GM19239 (cell line): ENCODE results near the gene DGKG.

Source experiments
- DNase-seq: peaks from one replicate; pipeline ENCODE4 v3.0.0; 2011; ENCODE audit warnings: low spot score; ENCODE audit not compliant: insufficient read length
- FAIRE-seq: peaks from 2 replicates; lab custom pipeline; 2011; peaks lifted over from hg19 to GRCh38; lab: Jason Lieb, UNC

The DGKG gene

GRCh38 chr3:186124592-186124991 is 237.4 kb downstream of the DGKG start:
- FAIRE-seq (no peak), DNase-seq (no peak)

GRCh38 chr3:186123012-186123411 is 239.0 kb downstream of the DGKG start:
- no peak for FAIRE-seq

GRCh38 chr3:186121968-186122367 is 240.1 kb downstream of the DGKG start:
- FAIRE-seq (no peak), DNase-seq (no peak)

More at GRCh38 chr3:186123012-186123411, 239.0 kb downstream of the DGKG start:
- DNase-seq: no peak

- no peak for DNase-seq
- FAIRE-seq: no peak
These were observed 240.8 kb downstream of the DGKG start for GRCh38 chr3:186121278-186121677.

GRCh38 chr3:186119499-186119898 is 242.5 kb downstream of the DGKG start:
- FAIRE-seq (no peak), DNase-seq (no peak)

- no peak for FAIRE-seq
- DNase-seq: no peak
These were observed 243.3 kb downstream of the DGKG start for GRCh38 chr3:186118692-186119091.

- DNase-seq (no peak), FAIRE-seq (no peak)
These were observed 244.4 kb downstream of the DGKG start for GRCh38 chr3:186117521-186118134.

- DNase-seq (no peak), FAIRE-seq (no peak)
These were observed 246.6 kb downstream of the DGKG start for GRCh38 chr3:186115239-186115996.

- DNase-seq: no peak
- peak; percentile 23 for FAIRE-seq
These were observed 250.8 kb downstream of the DGKG start for GRCh38 chr3:186110975-186111974.

- FAIRE-seq: no peak
- no peak for DNase-seq
These were observed 251.9 kb downstream of the DGKG start for GRCh38 chr3:186109897-186110803.

- DNase-seq (peak; percentile 90), FAIRE-seq (peak; percentile 92)
These were observed 252.8 kb downstream of the DGKG start, which contains the start of gene ETV5 for GRCh38 chr3:186108941-186109865. ETV5 (minus strand) TSS chr3:186109089; CDS start chr3:186105868, 3,221 bp downstream.

- DNase-seq (no peak), FAIRE-seq (peak; percentile 35)
These were observed 253.7 kb downstream of the DGKG start for GRCh38 chr3:186108106-186108940.

- FAIRE-seq (peak; percentile 35), DNase-seq (peak; percentile 64)
These were observed 254.6 kb downstream of the DGKG start for GRCh38 chr3:186107215-186108105.

GRCh38 chr3:186105543-186105942 is 256.5 kb downstream of the DGKG start:
- FAIRE-seq (no peak), DNase-seq (no peak)

- DNase-seq (no peak), FAIRE-seq (no peak)
These were observed 259.3 kb downstream of the DGKG start for GRCh38 chr3:186102687-186103086.

GRCh38 chr3:186100398-186100797 is 261.6 kb downstream of the DGKG start:
- DNase-seq (no peak), FAIRE-seq (no peak)

GRCh38 chr3:186099178-186099577 is 262.9 kb downstream of the DGKG start:
- DNase-seq (no peak), FAIRE-seq (no peak)
